HepG2 (cell line): ENCODE measurements around the gene JAG1. TPM values are rescaled to one million over a fixed set of nuclear protein-coding genes. Genes with fewer than 3 reads are reported as not detected.
A peak's percentile ranks its signal among the peaks of the same experiment; 100 is the strongest.

Experiments used
- CBFB ChIP-seq: sonication (generic); formaldehyde crosslinking; IDR thresholded peaks from 2 replicates; pipeline ENCODE4 v1.4.0; 2020; ENCODE audit warnings: missing genetic modification reagents
- FOSL2 ChIP-seq: sonication (generic); formaldehyde crosslinking; IDR thresholded peaks from 2 replicates; pipeline ENCODE4 v1.4.0; 2020; ENCODE audit warnings: missing genetic modification reagents
- KDM1A ChIP-seq: IDR thresholded peaks from 2 replicates; pipeline ENCODE4 v1.6.1; 2016; ENCODE audit warnings: missing compliant biosample characterization
- MTA3 ChIP-seq: sonication (generic); formaldehyde crosslinking; IDR thresholded peaks from 2 replicates; pipeline ENCODE4 v1.4.0; 2020; ENCODE audit warnings: missing genetic modification reagents
- NAIF1 ChIP-seq: sonication (generic); formaldehyde crosslinking; IDR thresholded peaks from 2 replicates; pipeline ENCODE4 v1.5.0; 2020; ENCODE audit warnings: mild to moderate bottlenecking, missing genetic modification reagents, borderline replicate concordance
- NONO ChIP-seq, 2 experiments: fragments of 450-650 bp in 1 of 2; sonication (generic) in 1 of 2; formaldehyde crosslinking in 1 of 2; IDR thresholded peaks in 1 of 2; conservative IDR thresholded peaks in 1 of 2; 2 replicates each; pipeline versions ENCODE4 v1.6.1 to v1.8.0; 2017 to 2022; ENCODE audit warnings: mild to moderate bottlenecking in 1 of 2, missing genetic modification reagents in 1 of 2, moderate library complexity in 1 of 2
- RARA ChIP-seq: IDR thresholded peaks from 2 replicates; pipeline ENCODE4 v1.6.1; 2016; ENCODE audit warnings: missing genetic modification reagents, missing compliant biosample characterization
- REL ChIP-seq: sonication (generic); formaldehyde crosslinking; conservative IDR thresholded peaks from 2 replicates; pipeline ENCODE4 v1.8.0; 2022; ENCODE audit warnings: mild to moderate bottlenecking, missing genetic modification reagents, moderate library complexity
- RERE ChIP-seq: IDR thresholded peaks from 2 replicates; pipeline ENCODE4 v1.6.1; 2016; ENCODE audit warnings: low read depth, missing genetic modification reagents, missing compliant biosample characterization
- SMAD1 ChIP-seq: sonication (generic); formaldehyde crosslinking; IDR thresholded peaks from 2 replicates; pipeline ENCODE4 v1.4.0; 2020; ENCODE audit warnings: missing genetic modification reagents, low read depth, mild to moderate bottlenecking, borderline replicate concordance
- SNAPC2 ChIP-seq: sonication (generic); formaldehyde crosslinking; IDR thresholded peaks from 2 replicates; pipeline ENCODE4 v1.8.1; 2022; ENCODE audit warnings: mild to moderate bottlenecking, missing genetic modification reagents
- SOX5 ChIP-seq: IDR thresholded peaks from 2 replicates; pipeline ENCODE4 v1.6.1; 2016; ENCODE audit warnings: borderline replicate concordance
- SRF ChIP-seq: IDR thresholded peaks from 2 replicates; pipeline ENCODE4 v1.6.1; 2011; ENCODE audit warnings: mild to moderate bottlenecking, low read depth, low read length, moderate library complexity
- TGIF2 ChIP-seq: IDR thresholded peaks from 2 replicates; pipeline ENCODE4 v1.6.1; 2016; ENCODE audit warnings: control low read depth, missing compliant biosample characterization
- THYN1 ChIP-seq: sonication (generic); formaldehyde crosslinking; IDR thresholded peaks from 2 replicates; pipeline ENCODE4 v1.8.1; 2023; ENCODE audit warnings: low read depth, mild to moderate bottlenecking, moderate library complexity, missing genetic modification reagents, borderline replicate concordance
- ZNF326 ChIP-seq: sonication (generic); formaldehyde crosslinking; IDR thresholded peaks from 2 replicates; pipeline ENCODE4 v1.4.0; 2020; ENCODE audit warnings: missing genetic modification reagents, borderline replicate concordance
- ZNF609 ChIP-seq: sonication (generic); formaldehyde crosslinking; IDR thresholded peaks from 2 replicates; pipeline ENCODE4 v1.4.0; 2020; ENCODE audit warnings: mild to moderate bottlenecking, missing genetic modification reagents, borderline replicate concordance
- ZNF749 ChIP-seq: sonication (generic); formaldehyde crosslinking; IDR thresholded peaks from 2 replicates; pipeline ENCODE4 v1.8.0; 2022; ENCODE audit warnings: mild to moderate bottlenecking, missing genetic modification reagents, moderate library complexity, borderline replicate concordance
- ZNF768 ChIP-seq: sonication (generic); formaldehyde crosslinking; IDR thresholded peaks from 2 replicates; pipeline ENCODE4 v1.4.0; 2020; ENCODE audit warnings: missing genetic modification reagents
- ZSCAN20 ChIP-seq: sonication (generic); formaldehyde crosslinking; IDR thresholded peaks from 2 replicates; pipeline ENCODE4 v1.4.0; 2020; ENCODE audit warnings: missing genetic modification reagents, mild to moderate bottlenecking, borderline replicate concordance
- polyA plus RNA-seq, 8 experiments: library from polyadenylated mRNA; depleted of rRNA in 3 of 8; stranded (reverse) in 7 of 8; unstranded in 1 of 8; fragments of >200 nt; fragmentation: Illumina TruSeq in 4 of 8; extraction: Trizol in 4 of 8; gene quantifications; 2 replicates each; pipeline versions ENCODE4 v1.2.1 to v1.2.3, GENCODE V29; 2011 to 2016; ENCODE audit warnings: low read depth in 4 of 8, missing spikeins in 1 of 8, mixed read lengths in 1 of 8; ENCODE audit not compliant: insufficient read depth in 1 of 8
- total RNA-seq, 5 experiments: library from RNA; depleted of rRNA; stranded (reverse); fragments of >200 nt; fragmentation: Illumina TruSeq; extraction: Trizol; gene quantifications; 2 replicates each; pipeline ENCODE4 v1.2.3, GENCODE V29; 2016; ENCODE audit warnings: low read depth in 1 of 5

Gene JAG1
- total and polyA plus RNA-seq, 2 of the 13 experiments (the other 11 are each of a cell fraction or from before 2014, with no cell fraction given) = 47.1 to 56.3 TPM

GRCh38 chr20:10711903-10712451 is 38.2 kb upstream of the JAG1 start (continued):
- 0 out of 2 replicates have a peak, but pooled peaks have one; percentile 14 for TF ChIP-seq TGIF2
- no peak for TF ChIP-seq SRF
- no peak for TF ChIP-seq MTA3 (CRISPR knock-in tag)
- peak; percentile 26; the same call in 1 of the 2 replicates for TF ChIP-seq RERE (CRISPR knock-in tag)
- TF ChIP-seq SMAD1 (CRISPR knock-in tag) = no peak
- TF ChIP-seq ZNF609 (CRISPR knock-in tag) = no peak
- TF ChIP-seq ZNF326 (CRISPR knock-in tag) = no peak
- TF ChIP-seq SOX5 = peak; percentile 89
- TF ChIP-seq ZNF749 (CRISPR knock-in tag) = 0 out of 2 replicates have a peak, but pooled peaks have one; percentile 21
- no peak for TF ChIP-seq REL (CRISPR knock-in tag)
- 0 out of 2 replicates have a peak, but pooled peaks have one; percentile 53 for TF ChIP-seq KDM1A (CRISPR knock-in tag)
- TF ChIP-seq NONO (IDR thresholded peaks at IDR 0.05) = no peak
- peak; percentile 55; the same call in 1 of the 2 replicates for TF ChIP-seq NONO (CRISPR knock-in tag; conservative IDR thresholded peaks at IDR 0.05)
- TF ChIP-seq CBFB = no peak
- peak; percentile 71; the same call in 1 of the 2 replicates for TF ChIP-seq NAIF1 (CRISPR knock-in tag)
- TF ChIP-seq SNAPC2 = 0 out of 2 replicates have a peak, but pooled peaks have one; percentile 43
- no peak for TF ChIP-seq THYN1
- peak; percentile 27; the same call in 1 of the 2 replicates for TF ChIP-seq RARA (CRISPR knock-in tag)
- TF ChIP-seq ZNF768 (CRISPR knock-in tag) = no peak
- 0 out of 2 replicates have a peak, but pooled peaks have one; percentile 15 for TF ChIP-seq FOSL2 (CRISPR knock-in tag)
- TF ChIP-seq ZSCAN20 (CRISPR knock-in tag) = no peak
